Measurements from ENCODE around the gene UBL3.

UBL3 gene

DNA sequence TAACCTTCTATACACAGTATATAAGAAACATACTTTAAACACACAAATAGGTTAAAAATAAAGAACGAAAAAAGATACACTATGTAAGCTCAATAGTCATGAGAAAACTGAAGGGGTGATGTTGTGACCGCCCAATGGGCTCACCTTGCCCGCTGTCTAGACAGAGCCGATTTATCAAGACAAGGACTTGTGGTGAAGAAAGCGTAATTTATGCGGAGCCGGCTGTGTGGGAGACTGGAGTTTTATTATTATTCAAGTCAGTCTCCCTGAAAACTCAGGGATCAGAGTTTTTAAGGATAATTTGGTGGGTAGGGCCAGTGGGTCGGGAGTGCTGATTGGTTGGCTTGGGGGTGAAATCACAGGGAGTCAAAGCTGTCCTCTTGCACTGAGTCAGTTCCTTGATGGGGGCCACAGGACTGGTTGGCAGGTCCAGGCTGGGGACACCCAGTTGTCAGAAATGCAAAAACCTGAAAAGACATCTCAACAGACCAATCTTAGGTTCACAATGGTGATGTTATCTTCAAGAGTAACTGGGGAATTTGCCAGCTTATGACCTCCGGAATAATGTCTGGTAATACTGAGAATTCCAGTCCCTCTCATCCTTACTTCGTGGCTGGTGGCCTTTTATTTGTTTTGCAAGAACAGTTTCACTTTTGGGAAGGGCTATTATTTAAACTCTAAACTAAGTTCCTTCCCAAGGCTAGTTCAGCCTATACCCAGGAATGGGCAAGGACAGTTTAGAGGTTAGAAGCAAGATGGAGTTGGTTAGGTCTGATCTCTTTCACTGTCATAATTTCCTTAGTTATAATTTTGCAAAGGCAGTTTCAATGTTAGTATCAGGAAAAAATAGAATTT, 96.6 kb downstream of the UBL3 start:
- DNase-seq, result no peak

DNA sequence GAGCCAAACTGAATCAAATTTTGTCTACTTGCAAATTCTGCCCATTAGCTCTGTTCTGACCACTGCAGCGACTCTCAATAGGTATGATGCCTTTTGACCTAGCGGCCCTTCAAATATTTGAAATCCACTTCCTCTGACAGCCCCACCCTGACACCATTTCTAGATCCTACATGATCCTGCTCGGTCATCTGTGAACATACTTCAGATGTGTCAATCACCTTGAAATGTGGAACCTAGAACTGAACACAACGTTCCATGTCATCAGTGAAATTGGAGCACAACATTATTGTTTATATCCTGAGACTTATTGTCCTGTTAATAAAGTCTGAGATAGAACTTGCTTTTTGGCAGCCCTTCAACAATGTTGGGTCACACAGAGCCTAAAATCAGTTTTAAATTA, 98.2 kb downstream of the UBL3 start:
- DNase-seq, result no peak

- DNase-seq, result no peak
Observed at GRCh38 chr13:29750183-29750530, 100.3 kb downstream of the UBL3 start.

DNA sequence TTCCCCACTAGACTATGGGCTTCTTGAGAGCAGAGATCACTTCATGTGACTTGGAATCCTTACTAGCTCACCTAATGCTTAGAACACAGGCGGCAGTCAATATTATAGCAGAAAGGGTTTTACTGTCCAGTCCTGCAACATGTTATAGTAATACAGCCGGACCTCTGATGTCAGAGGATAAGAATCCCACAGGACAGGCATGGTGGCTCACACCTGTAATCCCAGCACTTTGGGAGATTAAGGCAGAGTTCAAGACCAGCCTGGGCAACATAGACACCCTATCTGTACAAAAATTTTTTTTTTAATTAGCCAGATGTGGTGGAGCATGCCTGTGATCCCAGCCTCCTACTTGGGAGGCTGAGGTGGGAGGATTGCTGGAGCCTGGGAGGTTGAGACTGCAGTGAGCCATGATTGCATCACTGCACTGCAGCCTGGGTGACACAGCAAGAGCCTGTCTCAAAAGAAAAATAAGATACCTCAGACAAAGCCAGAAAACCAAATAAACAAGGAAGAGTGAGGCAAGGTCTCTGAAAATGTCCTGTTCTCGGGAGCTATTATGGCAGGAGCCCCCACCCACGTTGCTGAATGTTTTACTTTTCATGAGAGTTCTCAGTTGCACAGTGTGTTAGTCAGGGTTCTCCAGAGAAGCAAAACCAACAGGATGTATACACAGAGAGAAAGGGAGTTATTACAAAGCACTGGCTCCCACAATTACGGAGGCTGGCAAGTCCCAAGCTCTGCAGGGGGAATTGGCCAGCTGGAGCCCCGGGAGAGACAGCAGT, 100.8 kb downstream of the UBL3 start:
- no peak for DNase-seq

DNA sequence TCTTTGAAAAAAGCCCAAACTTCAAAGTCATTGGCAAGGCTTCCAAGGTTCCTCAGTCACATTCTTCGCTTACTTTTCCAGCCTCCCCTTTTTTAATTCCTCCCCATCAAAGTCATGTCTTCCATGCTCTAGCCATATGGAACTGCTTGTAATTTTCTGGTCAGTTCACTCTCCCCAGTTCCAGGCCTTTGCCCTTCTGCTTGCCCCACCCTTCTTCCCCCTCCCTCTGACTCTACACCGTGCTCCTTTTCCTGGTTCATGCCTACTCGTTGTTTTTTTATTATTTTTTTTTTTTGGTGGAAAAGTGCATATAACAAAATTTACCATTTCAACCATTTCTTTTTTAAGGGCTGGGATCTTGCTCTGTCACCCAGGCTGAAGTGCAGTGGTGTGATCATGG, 102.3 kb downstream of the UBL3 start:
- no peak for DNase-seq

DNA sequence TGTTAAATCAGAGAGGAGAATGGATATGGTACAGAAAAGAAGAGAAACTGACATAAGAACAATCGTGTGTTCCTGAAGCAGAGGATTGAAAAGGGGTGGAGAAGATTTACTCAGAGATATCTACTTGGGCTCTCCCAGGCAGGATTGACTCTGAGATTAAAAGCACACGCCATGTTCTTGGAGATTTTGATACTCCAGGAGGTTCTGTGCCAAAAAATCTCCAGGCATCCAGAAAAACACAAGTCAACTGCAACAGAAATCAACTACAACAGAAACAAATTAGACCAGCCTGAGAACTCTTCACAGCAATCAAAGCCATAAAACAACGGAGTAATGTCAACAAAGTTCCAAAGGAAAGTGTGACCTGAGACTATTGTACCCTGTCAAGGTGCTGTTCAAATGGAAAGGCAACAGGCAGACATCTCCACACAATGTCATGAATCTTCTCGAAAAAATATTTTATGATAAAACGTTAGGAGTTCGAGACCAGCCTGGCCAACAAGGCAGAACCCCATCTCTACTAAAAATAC, 104.2 kb downstream of the UBL3 start:
- no peak for DNase-seq

DNA sequence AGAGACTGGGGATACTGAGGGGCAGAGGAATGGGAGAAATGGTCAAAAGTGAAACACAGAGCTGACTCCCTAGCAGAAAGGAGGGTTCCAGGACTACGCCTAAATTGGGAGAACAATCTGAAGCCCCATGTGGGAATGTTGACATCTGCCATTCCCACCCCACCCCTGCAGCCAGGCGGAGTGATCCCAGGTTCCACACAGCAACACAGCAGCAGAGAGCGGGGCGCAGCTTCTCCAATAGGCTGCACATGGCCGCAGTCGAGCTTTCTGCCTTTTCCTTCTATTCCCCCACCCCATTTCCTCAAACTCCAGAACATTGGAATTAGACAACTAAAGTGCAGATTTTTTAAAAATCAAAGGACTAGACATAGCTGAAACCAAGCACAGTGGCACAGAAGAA, 104.7 kb downstream of the UBL3 start:
- no peak for DNase-seq

DNA sequence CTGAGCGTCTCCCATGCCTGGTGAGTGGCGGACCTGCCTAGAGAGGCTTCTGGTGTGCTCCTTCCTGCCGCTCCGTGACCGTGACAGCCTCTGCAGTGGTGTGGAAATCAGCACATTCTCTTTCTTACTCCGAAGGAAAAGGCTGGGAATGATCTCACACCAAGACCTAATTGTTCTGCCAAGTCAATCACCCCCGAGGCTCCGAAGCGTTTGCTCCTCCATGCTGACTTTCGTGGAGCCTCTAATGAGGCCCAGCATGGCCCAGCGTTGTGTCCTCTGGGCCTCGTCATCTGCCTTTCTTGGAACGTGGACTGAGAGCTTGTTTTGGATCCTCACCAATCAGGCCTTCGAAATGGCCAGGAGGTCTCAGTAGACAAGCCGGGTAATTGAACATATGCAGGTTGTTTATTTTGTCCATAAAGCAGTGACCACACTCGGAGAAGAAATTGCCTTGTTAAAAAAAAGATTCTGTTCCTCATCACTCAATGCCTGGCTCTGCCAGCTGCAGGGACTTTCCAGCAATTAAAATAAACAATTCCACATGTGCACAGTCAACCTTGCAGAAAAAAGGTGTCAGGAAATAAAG, 107.1 kb downstream of the UBL3 start:
- DNase-seq, result no peak

DNA sequence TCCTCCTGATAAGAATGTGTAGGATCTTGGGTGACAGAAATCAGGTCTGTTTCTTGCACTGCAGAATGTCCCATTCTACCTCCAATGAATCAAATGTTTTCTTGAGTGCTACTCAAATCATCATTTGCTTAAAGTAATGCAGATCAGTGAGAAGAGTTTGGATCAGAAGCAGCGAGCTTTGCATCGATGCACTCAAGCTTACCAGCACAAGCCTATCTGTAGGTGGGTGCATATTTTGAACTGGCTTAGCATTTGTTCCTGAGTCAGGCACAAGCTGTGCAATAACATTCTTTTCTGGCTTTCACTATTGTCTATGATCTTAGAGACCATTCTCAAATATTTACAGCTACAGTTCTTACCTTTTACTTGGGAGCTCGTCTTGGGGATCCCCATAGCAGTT, 109.5 kb downstream of the UBL3 start:
- DNase-seq, result no peak

DNA sequence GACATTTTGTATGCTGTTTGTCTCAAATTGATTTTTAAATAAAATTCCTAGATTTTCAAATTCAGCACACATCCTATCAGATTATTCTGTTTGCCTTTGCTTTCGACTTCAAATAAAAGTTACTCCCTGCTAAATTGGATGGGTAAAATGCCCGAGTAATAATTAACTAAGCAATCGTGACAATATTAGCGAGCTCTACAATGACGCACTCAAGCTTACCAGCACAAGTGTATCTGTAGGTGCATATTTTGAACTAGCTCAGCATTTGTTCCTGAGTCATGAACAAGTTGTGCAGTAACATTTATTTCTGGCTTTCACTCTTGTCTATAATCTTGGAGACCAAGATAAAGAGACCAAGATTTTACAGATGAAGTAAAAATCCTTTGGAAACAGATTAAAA, 113.4 kb downstream of the UBL3 start:
- no peak for DNase-seq

- no peak for DNase-seq
Observed at GRCh38 chr13:29733147-29733611, 117.2 kb downstream of the UBL3 start.

GRCh38 chr13:29730253-29730652, 120.2 kb downstream of the UBL3 start:
- DNase-seq, result no peak

DNA sequence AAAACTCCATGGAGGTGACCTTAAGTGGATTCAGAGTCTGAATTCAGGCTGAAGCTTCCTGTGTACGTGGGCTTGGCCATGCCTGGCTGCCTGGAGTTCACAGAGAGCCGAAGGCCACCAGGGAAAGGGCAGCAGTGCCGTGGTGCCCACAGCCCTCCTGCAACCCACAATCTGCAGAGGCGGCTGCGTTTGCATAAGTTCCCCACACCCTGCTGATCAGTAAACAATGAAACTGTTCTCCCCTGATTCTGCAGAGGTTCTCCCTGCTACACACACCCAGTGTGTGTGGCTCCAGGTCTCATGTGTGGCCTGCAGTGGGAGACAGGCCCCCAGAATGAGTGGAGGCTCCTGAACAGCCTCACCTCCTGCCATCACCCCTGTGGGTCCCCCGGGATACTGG, 128.0 kb downstream of the UBL3 start:
- DNase-seq, result no peak

GRCh38 chr13:29721766-29722165, 128.7 kb downstream of the UBL3 start:
- DNase-seq, result no peak

GRCh38 chr13:29718694-29719093, 131.7 kb downstream of the UBL3 start:
- DNase-seq, result no peak

GRCh38 chr13:29716493-29716892, 133.9 kb downstream of the UBL3 start:
- DNase-seq, result no peak

All from SHP77 treated with DMSO at 0.1 percent for 48 hours (cell line).